Activated CD4-positive, CD25-positive, alpha-beta regulatory T cell (primary cell): Measurements from ENCODE around the gene CENPS.
"Not testable (repeated sequence)": the region's sequence is repeated elsewhere in the genome, so short reads cannot be mapped to it uniquely, and the experiment has no call there.

ENCODE experiments used
- DNase-seq, 4 experiments: peaks; one replicate each; lab custom pipeline; 2025; lab: John Stamatoyannopoulos, UW

The CENPS gene

GRCh38 chr1:10451287-10451686 lies 21.1 kb downstream of the CENPS start:
- no peak for DNase-seq

GRCh38 chr1:10456048-10456447 lies 25.8 kb downstream of the CENPS start:
- no peak for DNase-seq

GRCh38 chr1:10456661-10457060 lies 26.4 kb downstream of the CENPS start:
- no peak for DNase-seq

DNA sequence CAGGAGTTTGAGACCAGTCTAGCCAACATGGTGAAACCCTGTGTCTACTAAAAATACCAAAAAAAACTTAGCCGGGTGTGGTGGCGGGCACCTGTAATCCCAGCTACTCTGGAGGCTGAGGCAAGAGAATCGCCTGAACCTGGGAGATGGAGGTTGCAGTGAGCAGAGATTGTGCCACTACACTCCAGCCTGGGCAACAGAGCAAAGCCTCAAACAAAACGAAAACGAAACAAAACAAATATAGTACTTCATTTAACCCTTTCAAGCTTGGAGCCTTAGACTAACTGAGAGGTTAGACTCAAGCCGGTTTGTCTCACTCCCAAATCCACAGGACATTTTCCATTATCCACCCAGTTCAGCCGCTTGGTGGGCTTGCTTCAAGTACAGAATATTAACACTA lies 27.2 kb downstream of the CENPS start:
- DNase-seq, result not testable (repeated sequence)

DNA sequence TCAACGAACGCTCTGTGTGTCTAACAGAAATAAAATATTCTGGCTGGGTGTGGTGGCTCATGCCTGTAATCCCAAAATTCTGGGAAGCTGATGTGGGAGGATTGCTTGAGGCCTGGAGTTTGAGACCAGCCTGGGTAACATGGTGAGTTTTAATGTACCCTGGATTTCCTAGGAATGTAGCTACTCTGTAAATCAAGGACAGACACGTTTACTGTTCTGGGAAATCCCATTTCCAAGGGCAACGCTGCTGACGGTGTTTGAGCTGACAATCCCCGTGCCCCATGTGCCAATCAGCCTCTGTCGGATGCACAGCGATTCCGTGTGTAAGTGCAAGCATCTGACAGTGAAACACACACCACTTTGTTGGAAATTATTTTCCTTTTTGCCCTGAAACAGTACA lies 27.6 kb downstream of the CENPS start:
- DNase-seq, result no peak

- DNase-seq, result no peak
Observed at GRCh38 chr1:10459184-10459583, 29.0 kb downstream of the CENPS start.

DNA sequence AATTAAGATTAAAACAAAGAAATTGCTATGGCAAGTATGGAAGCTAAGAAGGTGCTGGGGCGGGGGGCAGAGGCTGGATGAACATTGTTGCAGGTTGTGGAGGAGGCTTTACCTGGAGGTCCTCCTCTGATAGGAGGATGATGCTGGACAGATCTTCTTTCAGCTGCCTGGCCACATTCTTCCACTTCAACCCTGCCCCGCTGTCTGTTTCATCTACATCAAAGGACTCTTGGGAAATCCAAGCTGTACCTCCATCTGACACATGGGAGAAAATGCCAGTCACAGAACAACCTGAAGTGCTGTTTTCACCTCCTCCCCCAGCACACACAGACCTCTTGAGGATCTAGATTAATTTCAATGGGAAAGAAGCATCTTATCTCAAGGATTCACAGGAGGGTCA lies 36.8 kb downstream of the CENPS start:
- no peak for DNase-seq

- DNase-seq, result no peak
Observed at GRCh38 chr1:10470043-10470442, 39.8 kb downstream of the CENPS start.

- DNase-seq, result no peak
Observed at GRCh38 chr1:10471411-10472219, 41.4 kb downstream of the CENPS start.

DNA sequence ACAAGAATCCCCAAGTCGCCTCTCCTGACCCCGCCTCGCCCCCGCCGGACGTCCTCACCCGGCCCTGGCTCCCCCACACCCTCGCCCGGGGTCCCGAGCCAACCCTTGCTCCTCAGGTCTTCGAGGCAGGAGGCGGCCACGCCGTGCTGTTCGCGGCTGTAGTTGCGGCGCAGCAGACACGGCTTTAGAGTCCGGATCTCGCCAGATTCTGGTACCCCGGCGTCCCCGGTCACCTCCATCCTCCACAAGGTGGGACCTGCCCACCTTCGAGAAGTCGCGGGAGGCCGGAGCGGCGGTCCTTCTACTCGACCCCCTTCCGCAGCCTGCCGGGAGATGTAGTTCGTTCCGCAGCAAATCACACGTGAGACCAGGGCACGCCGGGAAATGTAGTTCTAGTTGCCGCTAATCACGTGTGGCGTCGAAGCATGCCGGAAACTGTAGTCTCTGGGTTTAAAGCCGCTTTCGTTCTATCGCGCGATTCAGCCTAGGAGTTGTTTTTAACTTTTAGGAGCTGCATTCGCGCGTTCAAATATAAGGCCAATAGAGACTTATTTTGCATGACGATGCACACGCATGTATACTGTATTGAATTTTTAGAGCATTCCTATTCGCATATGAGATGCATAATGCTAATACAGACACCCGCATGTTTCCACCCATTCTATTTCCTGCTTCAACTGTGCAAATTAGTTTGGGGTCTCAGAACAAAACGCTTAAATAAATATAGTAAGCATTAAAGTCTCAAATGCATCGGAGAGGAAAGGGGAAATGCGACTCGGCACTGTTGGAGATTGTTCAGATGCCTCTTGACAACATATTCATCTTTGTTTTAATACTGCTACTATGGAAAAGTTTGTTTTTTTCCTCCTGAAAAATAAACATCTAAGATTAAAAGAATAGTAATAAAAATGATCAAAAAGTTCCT lies 42.2 kb downstream of the CENPS start, which contains the start of gene DFFA:
Gene DFFA (minus strand): TSS at position 310 of the 925 bp plus-strand sequence. CDS start 71 bp downstream, at position 239.
- DNase-seq, result peak; percentile 78 to 82 (median 80)

DNA sequence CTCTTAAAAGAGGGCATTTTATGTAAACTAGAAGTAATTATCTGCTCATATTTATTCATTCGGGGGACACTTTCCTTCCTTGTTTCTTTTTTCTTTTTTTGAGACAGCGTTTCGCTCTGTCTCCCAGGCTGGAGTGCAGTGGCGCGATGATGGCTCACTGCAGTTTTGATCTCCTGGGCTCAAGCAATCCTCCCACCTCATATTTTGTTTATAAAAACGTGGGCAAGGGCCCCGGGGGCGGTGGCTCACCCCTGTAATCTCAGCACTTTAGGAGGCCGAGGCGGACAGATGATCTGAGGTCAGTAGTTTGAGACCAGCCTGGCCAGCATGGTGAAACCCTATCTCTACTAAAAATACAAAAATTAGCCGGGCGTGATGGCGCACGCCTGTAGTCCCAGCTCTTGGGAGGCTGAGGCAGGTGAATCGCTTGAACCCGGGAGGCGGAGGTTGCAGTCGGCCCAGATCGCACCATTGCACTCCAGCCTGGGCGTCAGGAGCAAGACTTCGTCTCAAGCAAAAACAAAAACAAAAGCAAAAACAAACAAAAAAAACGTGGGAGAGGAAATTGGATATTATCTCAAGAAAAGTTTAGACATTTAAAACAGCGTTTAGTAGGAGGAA lies 43.0 kb downstream of the CENPS start:
- DNase-seq, result no peak

- not testable (repeated sequence) for DNase-seq
Observed at GRCh38 chr1:10474309-10474612, 44.0 kb downstream of the CENPS start.

- peak; percentile 65 to 82 (median 65) for DNase-seq
Observed at GRCh38 chr1:10474613-10475507, 44.6 kb downstream of the CENPS start, which contains the start of gene PEX14. TSS of gene PEX14 (plus strand) at chr1:10474950. CDS start at chr1:10474967, 17 bp downstream.

- DNase-seq, result no peak
Observed at GRCh38 chr1:10475510-10475909, 45.3 kb downstream of the CENPS start.

DNA sequence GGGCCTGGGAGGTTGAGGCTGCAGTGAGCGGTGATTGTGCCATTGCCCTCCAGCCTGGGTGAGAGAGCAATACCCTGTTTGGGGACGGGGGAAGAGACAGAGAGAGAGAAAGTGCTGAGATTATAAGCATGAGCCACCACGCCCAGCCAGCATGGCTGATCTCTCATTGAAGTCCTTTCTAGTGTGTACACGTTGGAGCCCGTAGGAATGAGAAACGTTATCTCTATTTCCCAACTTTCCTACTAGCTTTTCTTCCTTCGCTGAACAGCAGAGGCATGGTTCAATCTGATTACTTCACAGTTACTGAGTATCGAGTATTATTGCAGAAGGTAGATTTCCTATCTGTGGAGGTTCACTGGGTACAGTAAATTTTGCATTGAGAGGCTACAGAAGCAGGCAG lies 49.1 kb downstream of the CENPS start:
- DNase-seq, result no peak

GRCh38 chr1:10480614-10481013 lies 50.4 kb downstream of the CENPS start:
- DNase-seq, result no peak

GRCh38 chr1:10484521-10484920 lies 54.3 kb downstream of the CENPS start:
- no peak for DNase-seq

DNA sequence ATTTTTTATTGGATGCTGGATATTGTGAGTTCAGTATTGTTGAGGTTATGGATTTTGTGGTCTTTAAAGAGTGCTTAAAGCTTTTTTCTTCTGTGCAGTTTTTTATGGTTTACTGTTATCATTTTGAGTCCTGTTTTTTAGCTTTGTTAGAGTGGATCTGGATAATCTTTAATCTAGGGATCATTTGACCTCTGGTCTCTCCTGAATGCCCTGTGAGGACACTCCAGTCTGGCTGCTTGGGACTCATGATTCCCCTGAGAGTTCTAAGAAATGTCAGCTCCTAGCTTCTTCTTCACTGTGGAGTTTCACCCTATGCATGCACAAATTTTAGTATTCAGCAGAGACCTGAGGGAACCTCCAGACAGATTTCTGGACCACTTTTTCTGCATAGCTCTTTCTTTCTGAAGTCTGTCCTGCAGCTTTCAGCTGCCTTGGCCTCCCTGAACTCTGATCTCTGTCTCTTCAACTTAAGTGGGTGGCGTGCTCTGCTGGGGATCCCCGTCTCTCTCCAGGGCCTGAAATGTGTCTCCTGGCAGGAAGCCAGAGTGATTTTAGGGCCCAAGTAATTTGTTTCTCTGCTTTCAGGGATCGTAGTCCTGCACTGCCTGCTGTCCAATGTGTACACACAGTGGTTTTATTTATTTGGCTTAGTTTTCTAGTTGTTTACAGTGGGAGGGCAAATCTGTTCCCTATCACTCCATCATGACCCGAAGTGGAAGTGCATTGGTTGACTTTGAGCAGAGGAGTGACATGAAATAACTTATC lies 59.2 kb downstream of the CENPS start:
- no peak for DNase-seq

- no peak for DNase-seq
Observed at GRCh38 chr1:10490286-10490970, 60.2 kb downstream of the CENPS start.
